Measurements from ENCODE around the gene KNCN. TPM values are rescaled to one million over a fixed set of nuclear protein-coding genes. Genes with fewer than 3 reads are reported as not detected.

KNCN gene
- total and polyA plus RNA-seq, 7 donors: not detected

GRCh38 chr1:46562498-46562897 is 11.1 kb upstream of the KNCN start:
- WGBS, 2 donors: 91 to 95% methylated on average over 15 of the region's 15 CpGs
- DNase-seq: no peak
- intact Hi-C loops (cut with DNase I): no loop called here
- H3K9me3 ChIP-seq: no peaks in the 10 kb centered on the region
- H3K4me1 ChIP-seq: no peaks in the 10 kb centered on the region
- peaks cover 6 to 95% (median 37%) of the 10 kb centered on the region in 4 donors for H3K36me3 ChIP-seq
- TF ChIP-seq POLR2AphosphoS5 (IDR thresholded peaks at IDR 0.05) (no peak), EP300 (IDR thresholded peaks at IDR 0.05) (no peak), POLR2A (IDR thresholded peaks at IDR 0.05) (no peak), CTCF (IDR thresholded peaks at IDR 0.05) (no peak)
- no peak overlapping the region for H3K27ac ChIP-seq
- no peak overlapping the region for H3K4me3 ChIP-seq
- H3K27me3 ChIP-seq: no peaks in the 10 kb centered on the region

DNA sequence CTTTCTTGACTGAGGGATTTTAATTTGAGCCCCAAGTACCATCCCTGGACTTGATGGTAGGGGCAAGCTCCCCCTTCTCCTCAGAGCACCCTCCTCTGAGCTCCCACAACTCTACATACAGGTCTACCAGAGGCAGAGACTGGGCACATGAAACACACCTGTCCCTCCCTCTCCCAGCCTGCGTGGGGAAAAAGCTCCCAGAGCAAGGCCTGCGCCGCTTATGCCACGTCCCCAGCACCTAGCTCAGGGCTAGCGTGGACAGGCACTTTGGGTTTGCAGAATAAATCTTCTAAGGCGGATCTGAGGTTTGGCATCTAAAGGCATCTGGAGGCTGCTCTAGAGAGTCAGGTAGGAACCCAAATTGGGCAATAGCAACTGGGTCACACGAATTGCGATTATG is 7.5 kb upstream of the KNCN start:
- intact Hi-C loops (cut with DNase I): no loop called here
- no peaks in the 10 kb centered on the region for H3K9me3 ChIP-seq
- H3K4me3 ChIP-seq: no peak overlapping the region
- H3K36me3 ChIP-seq: peaks cover 6 to 62% (median 25%) of the 10 kb centered on the region in 4 donors
- no peaks in the 10 kb centered on the region for H3K27me3 ChIP-seq
- H3K27ac ChIP-seq: no peak overlapping the region
- no peak for DNase-seq
- TF ChIP-seq EP300 (IDR thresholded peaks at IDR 0.05): no peak
- no peak for TF ChIP-seq POLR2AphosphoS5 (IDR thresholded peaks at IDR 0.05)
- no peak for TF ChIP-seq POLR2A (IDR thresholded peaks at IDR 0.05)
- TF ChIP-seq CTCF (IDR thresholded peaks at IDR 0.05): no peak
- no peaks in the 10 kb centered on the region for H3K4me1 ChIP-seq
- 95 to 96% methylated on average over 8 of the region's 8 CpGs for WGBS, 2 donors

- 90 to 91% methylated on average over 20 of the region's 20 CpGs for WGBS, 2 donors
- H3K36me3 ChIP-seq: peaks cover 6 to 59% (median 24%) of the 10 kb centered on the region in 4 donors
- intact Hi-C loops (cut with DNase I): no loop called here
- H3K4me3 ChIP-seq: no peak overlapping the region
- H3K4me1 ChIP-seq: no peaks in the 10 kb centered on the region
- TF ChIP-seq POLR2AphosphoS5 (IDR thresholded peaks at IDR 0.05): no peak
- no peak for TF ChIP-seq CTCF (IDR thresholded peaks at IDR 0.05)
- TF ChIP-seq POLR2A (IDR thresholded peaks at IDR 0.05): no peak
- TF ChIP-seq EP300 (IDR thresholded peaks at IDR 0.05): no peak
- H3K27me3 ChIP-seq: no peaks in the 10 kb centered on the region
- DNase-seq: no peak
- H3K27ac ChIP-seq: no peak overlapping the region
- no peaks in the 10 kb centered on the region for H3K9me3 ChIP-seq
Observed at GRCh38 chr1:46558141-46558963, 6.9 kb upstream of the KNCN start.

- TF ChIP-seq EP300 (IDR thresholded peaks at IDR 0.05) (no peak), POLR2A (IDR thresholded peaks at IDR 0.05) (no peak), POLR2AphosphoS5 (IDR thresholded peaks at IDR 0.05) (no peak), CTCF (IDR thresholded peaks at IDR 0.05) (no peak)
- no peaks in the 10 kb centered on the region for H3K4me1 ChIP-seq
- intact Hi-C loops (cut with DNase I): no loop called here
- H3K9me3 ChIP-seq: no peaks in the 10 kb centered on the region
- DNase-seq: no peak
- no peak overlapping the region for H3K27ac ChIP-seq
- peaks cover under 1 to 50% (median 18%) of the 10 kb centered on the region in 4 donors for H3K36me3 ChIP-seq
- no peaks in the 10 kb centered on the region for H3K27me3 ChIP-seq
- H3K4me3 ChIP-seq: no peak overlapping the region
- WGBS, 2 donors: 59 to 71% methylated on average over 5 of the region's 5 CpGs
Observed at GRCh38 chr1:46557403-46557802, 6.0 kb upstream of the KNCN start.
